ENCODE results near the gene SUFU.
A peak's percentile ranks its signal among the peaks of the same experiment; 100 is the strongest.

SUFU gene

DNA sequence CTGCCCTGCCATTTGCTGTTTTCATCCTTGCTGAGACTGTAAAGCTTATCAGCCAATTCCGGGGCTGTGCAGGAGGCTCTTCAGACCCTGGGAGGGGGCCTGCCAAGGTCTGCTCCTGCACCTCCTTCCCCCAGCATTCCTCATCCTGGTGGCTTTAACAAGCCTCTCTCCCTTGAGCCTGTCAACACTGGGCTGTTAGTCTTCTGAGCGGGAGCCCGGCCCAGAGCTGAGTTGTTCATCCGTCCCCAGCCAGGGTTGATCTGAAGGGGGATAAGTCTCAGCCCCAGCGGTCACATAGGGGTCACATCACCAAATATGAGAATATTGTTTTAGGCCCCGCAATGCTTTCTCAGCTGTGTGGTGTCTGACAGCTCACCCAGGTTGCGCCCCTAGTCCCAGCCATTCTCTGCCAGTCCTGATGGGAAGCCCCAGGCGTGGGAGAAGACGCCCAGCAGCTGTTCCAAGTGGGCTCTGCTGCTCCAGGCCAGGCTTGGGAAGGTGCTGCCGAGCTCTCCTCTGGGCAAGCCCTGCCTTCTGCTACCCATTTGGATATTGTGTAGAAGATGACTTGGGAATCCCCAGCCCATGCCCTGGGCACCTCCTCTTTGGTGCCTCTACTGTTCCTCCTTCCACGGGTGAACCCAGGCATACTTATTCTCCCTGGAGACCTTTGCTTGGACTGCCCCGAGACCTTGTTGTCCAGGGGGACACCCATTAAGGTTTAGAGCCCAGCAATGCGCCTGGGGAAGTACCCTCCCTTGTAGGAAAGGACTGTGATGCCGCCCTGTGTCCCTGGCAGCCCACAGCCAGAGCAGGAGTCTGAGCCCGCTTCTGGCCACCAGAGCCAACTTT lies 117.0 kb downstream of the SUFU start:
- no peak for DNase-seq

DNA sequence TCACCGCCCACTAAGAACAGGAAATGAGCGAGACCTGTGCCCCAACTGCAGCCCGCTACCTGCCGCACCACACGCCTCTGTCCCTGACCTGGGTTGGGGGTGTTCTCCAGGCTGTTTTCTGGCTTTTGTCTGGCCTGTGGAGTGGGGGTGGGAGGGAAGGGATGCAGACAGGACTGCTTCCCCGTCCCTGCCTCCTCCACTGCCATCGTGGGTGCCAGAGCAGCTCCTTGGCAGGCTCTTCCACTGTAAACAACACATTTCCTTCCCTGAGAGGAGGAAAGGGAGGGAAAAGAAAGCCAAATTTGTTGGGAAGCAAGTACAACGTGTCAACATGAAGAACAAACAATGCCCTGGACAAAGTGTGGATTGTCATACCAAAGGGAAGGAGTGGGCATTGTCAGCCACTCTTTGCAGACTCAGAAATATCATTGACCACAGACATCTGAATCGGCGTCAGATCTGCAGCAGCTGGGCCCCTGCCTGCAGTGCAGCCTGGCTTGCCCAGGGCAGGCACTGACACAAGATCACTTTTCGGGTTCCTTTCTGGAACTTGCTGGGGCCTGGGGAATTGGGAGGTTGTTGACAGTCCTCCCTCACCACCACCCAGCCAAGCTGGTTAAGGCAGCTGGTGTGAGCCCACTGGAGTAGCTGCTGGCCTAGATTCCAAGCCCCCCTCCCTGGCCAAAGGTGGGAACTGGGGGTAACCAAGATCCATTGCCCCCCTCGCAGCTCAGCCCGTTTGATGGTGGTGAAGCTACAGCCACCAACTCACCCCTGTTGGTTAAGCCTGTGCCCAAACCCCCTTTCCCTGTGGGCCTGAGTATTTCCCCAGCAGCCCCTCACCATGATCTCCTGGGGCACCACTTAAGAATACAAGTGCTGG lies 117.9 kb downstream of the SUFU start:
- DNase-seq = no peak

DNA sequence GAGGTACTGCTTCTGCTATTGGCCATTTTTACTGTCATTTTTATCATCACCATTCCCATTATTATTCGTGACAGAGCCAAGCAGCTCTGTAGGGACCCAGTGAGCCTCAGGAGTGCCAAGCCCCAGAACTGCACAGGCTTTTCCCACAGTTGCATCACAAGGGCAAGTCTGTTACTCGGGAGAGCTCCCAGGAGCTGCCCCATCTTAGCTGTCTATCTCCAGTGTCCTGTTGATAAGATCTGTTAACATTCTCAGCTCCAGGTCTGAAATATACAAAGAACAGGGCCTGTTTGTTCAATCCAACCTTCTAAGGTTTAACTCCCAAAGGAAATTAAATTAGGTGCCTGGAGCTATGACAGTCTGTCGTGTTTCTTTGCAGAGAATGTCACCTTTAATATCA lies 120.3 kb downstream of the SUFU start:
- DNase-seq = no peak

DNA sequence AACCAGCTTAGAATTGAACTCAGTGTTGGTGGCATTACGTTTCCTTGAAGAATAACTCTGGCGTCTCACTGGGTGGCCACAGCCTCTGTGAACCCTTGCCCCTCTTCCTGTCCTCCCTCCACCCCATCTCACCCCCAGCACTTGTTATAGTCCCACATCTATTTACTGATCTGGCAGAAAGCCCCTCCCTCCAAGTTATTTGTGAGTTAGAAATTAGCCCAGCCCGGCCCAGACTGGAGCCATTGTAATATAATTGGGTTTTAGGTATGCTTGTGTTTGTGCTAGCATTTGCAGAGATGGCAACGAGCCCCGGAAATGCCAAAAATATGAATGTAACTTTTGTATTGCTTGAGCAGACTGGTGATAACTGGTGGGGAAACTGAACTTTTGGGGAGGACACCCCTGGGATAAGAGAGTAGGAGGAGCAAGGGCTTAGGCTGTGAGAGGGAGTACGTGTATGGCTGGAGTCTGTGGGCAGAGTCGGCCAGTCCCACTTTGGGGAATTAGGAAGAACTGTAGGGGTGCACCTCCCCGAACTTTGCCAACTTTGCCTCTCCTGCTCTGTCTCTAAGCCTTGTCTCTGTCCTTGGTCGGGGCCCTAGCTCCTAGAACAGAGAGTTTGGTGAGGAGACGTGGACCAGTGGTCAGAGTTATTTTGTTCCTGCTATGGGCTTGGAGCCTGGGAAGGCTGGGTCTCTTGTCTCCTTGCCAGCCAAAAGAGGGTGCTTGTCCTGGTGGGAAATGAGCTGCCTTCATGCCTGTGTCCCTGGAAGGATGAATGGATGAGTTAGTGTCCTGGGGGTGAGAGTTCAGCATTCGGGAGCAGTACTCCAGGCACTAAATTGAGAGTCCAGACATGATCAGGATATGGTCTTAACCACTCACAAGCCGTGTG lies 121.2 kb downstream of the SUFU start:
- no peak for DNase-seq

GRCh38 chr10:102626026-102626685 lies 122.4 kb downstream of the SUFU start:
- DNase-seq = no peak

DNA sequence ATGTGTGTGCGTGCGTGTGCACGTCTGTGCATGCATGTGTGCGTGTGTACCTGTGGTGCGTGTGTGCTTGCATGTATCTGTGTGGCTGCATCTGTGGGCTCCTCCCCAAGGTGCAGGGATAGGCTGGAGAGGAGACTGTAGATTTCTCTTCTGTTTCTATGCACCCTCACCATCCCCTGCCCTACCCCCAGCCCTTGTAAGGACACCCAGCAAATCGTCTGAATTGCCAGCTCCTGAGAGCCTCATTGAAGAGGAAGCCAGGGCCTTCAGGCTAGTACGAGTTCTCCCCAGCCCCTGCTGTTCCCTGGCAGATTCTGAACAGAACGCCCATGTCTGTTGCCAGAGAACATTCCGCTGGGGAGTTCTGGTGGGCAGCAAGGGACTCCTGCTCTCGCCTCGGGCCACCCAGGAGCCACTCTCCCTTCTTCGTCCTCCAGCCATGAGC lies 123.5 kb downstream of the SUFU start:
- DNase-seq = no peak

- no peak for DNase-seq
Observed at GRCh38 chr10:102627736-102628293, 124.0 kb downstream of the SUFU start.

GRCh38 chr10:102628451-102628911 lies 124.7 kb downstream of the SUFU start:
- DNase-seq = no peak

DNA sequence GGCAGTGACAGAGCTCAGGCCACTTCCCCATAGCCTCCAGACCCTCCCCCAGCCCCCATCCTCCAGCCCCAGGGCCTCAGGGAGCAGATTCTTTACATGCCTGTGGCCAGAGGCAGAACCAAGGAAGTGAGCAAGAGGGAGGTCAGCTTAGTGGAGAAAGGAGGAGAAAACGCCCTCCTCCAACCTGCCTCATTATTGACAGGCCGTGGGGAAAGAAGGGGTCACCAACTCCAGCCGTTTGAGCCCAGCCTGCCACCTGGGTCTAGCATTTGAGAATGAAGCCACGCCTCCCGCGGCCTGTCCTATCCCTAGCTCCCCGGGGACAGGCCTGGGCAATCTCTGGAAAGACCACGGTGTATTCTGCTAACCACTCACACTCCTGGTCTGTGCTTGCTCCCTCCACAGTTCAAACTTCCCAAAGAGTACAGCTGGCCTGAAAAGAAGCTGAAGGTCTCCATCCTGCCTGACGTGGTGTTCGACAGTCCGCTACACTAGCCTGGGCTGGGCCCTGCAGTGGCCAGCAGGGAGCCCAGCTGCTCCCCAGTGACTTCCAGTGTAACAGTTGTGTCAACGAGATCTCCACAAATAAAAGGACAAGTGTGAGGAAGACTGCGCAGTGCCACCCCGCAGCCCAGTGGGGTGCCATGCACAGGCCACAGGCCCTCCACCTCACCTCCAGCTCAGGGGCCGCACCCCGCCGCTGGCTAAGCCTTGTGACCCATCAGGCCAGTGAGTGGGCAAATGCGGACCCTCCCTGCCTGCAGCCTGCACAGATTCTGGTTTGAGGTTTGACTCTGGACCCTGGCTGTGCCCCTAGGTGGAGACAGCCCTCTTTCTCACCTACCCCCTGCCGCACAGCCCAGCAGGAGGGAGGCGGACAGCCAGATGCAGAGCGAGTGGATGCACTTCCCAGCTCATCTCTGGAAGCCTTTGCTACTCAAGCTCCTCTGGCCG lies 126.2 kb downstream of the SUFU start:
- no peak for DNase-seq

DNA sequence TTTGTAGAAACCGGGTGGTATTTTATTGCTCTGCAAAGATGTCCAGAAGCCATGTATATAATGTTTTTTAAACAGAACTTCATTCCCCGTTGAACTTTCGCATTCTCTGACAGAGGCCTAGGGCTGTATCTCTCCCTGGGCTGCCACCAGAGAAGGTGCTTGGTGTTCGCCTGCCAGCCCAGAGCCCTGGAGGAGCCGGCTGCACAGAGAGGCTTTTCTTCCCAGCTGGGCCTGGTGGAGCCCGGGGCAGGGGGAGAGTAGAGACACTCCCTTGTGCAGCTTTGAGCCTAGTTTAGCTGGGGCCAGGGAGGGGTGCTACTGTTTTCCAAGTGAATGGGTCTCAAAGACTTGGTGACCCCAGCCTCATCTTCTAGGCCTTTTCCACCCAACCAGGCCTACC lies 126.9 kb downstream of the SUFU start:
- DNase-seq = no peak

- DNase-seq = no peak
Observed at GRCh38 chr10:102631525-102632393, 128.0 kb downstream of the SUFU start.

DNA sequence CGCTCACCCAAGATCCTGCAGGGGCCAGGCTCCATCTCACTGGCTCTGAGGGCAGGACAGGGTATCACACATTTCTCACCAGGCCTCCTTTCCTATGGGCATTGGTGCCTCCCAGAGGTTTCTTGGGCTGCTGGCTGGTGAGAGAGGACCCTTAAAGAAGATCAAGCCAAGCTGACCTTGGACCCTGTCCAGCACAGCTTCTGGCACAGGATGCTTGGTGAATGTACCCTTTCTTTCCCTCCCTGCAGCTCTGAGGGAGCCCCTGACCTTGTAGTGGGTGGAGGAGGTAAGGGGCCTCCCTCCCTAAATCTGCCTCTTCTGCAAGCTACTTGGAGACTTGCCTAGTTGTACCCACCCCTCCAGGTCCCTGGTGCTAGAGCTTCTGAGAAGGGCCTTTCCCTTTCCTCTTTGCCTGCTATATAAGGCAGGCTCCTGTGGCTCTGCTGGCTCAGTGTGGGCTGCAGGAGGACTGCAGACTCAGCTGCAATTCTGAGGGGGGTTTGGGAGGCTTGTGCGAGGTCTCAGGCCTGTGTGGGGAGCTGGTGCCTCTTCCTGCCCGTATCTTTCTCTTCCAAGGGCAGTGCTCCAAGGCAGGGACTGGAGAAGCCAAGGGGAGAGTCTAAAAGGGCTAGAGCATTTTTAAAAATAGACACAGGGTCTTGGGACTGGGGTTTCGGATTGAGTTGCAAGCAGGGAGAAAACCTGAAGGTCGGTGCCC lies 128.8 kb downstream of the SUFU start:
- no peak for DNase-seq

DNA sequence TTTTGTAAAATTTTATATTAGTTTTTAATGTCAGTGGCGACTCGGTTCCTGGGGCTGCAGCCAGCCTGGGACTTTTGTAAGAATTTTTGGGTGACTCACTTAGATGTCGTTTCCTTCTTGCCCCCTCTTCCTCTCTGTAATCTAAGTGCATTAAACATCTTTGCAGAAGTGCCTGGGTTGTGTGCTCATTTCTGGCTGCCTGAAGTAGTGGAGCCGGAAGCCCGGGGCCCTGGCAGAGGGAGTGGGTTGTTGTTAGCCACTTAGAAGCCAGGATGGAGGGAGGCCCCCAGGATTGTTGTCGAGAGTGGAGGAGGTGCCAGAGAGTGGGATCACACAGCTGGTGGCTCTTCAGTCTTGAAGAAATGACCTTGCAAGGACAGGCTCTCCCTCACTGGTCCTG lies 129.5 kb downstream of the SUFU start:
- DNase-seq = peak; percentile 21 to 57

- DNase-seq = no peak
Observed at GRCh38 chr10:102633848-102634247, 130.1 kb downstream of the SUFU start.

- no peak for DNase-seq
Observed at GRCh38 chr10:102634686-102635085, 130.9 kb downstream of the SUFU start.

DNA sequence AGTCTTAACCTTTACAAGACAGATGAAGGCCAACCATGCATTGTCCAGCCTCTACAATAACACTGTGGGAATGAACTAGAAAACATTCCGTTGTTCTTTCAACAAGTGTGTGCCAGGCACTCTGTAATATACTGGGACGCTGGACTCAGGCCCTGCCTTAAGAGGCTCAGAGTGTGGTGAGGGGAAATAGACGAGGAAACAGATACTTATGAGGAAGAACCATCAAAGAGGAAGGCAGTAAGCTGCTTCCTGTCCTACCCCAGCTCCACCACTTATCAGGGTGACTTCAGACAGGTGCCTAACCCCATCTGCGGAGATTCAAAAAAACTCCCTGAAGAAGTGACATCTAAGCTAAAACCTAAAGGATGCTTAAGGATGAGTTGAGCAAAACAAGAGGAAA lies 131.6 kb downstream of the SUFU start:
- peak; percentile 47 to 66 for DNase-seq

DNA sequence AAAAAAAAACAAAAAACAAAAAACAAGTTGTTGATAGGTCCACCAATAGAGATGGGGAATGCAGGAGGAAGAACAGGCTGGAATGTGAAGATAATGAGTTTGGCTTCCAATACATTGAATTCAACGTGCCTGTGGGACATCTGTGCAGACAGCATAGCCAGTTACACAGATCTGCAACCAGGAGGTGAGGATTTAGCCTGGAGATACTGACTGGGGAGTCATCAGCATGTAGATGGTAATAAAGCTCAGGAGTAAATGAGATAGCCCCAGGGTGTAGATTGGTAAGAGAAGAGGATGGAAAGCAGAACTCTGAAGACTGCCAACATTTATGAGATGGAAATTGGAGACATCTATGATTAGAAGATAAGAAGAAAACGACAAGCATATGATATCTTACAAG lies 135.8 kb downstream of the SUFU start:
- no peak for DNase-seq

GRCh38 chr10:102641402-102641801 lies 137.6 kb downstream of the SUFU start:
- DNase-seq = no peak
